Neural progenitor cell (in vitro differentiated cells): ENCODE measurements around the gene DLG3. TPM values are rescaled to one million over a fixed set of nuclear protein-coding genes. Genes with fewer than 3 reads are reported as not detected.
"Not testable (repeated sequence)": the region's sequence is repeated elsewhere in the genome, so short reads cannot be mapped to it uniquely, and the experiment has no call there.

Source experiments
- DNase-seq: peaks from one replicate; pipeline ENCODE4 v3.0.0-alpha.2; 2016; ENCODE audit warnings: low spot score
- H2AFZ ChIP-seq: fragments of 200-600 bp; sonication (generic); replicated peaks from 2 replicates; pipeline ENCODE4 v1.6.1; 2016; ENCODE audit warnings: antibody characterized with exemption
- H3F3A ChIP-seq: fragments of 200-600 bp; sonication (generic); 2 replicates; pipeline ENCODE4 v1.6.1; 2016; ENCODE audit warnings: antibody characterized with exemption, low read depth
- H3K27ac ChIP-seq: fragments of 200-600 bp; sonication (generic); 2 replicates; pipeline ENCODE4 v1.5.1; 2016; ENCODE audit warnings: mild to moderate bottlenecking
- H3K27me3 ChIP-seq: fragments of 200-600 bp; sonication (generic); 2 replicates; pipeline ENCODE4 v1.6.1; 2016; ENCODE audit warnings: mild to moderate bottlenecking, moderate library complexity
- H3K36me3 ChIP-seq: fragments of 200-600 bp; sonication (generic); 2 replicates; pipeline ENCODE4 v1.5.1; 2016
- H3K4me1 ChIP-seq: fragments of 200-600 bp; sonication (generic); 2 replicates; pipeline ENCODE4 v1.6.1; 2016; ENCODE audit warnings: mixed run types
- H3K4me2 ChIP-seq: fragments of 200-600 bp; sonication (generic); 2 replicates; pipeline ENCODE4 v1.6.1; 2016
- H3K4me3 ChIP-seq: fragments of 200-600 bp; sonication (generic); 2 replicates; pipeline ENCODE4 v1.5.1; 2016
- H3K79me2 ChIP-seq: fragments of 200-600 bp; sonication (generic); 2 replicates; pipeline ENCODE4 v1.6.1; 2016; ENCODE audit warnings: low read depth
- H3K9ac ChIP-seq: fragments of 200-600 bp; sonication (generic); 2 replicates; pipeline ENCODE4 v1.6.1; 2016
- H3K9me3 ChIP-seq: fragments of 200-600 bp; sonication (generic); 2 replicates; pipeline ENCODE4 v1.5.1; 2016; ENCODE audit warnings: low read depth
- H4K20me1 ChIP-seq: fragments of 200-600 bp; sonication (generic); 2 replicates; pipeline ENCODE4 v1.6.1; 2016; ENCODE audit warnings: low read depth
- H3K27ac Mint-ChIP-seq: 3 replicates; pipeline ENCODE4 v1.8.0; 2021; ENCODE audit warnings: mixed read lengths
- H3K27me3 Mint-ChIP-seq: 2 replicates; pipeline ENCODE4 v1.8.0; 2022; ENCODE audit warnings: low read depth, mild to moderate bottlenecking, inconsistent platforms, moderate library complexity, mixed read lengths; ENCODE audit not compliant: insufficient read depth
- H3K36me3 Mint-ChIP-seq: 3 replicates; pipeline ENCODE4 v1.8.0; 2021; ENCODE audit warnings: mixed read lengths
- H3K4me1 Mint-ChIP-seq: 3 replicates; pipeline ENCODE4 v1.8.0; 2021; ENCODE audit warnings: mixed read lengths
- H3K4me3 Mint-ChIP-seq: 3 replicates; pipeline ENCODE4 v1.8.0; 2021; ENCODE audit warnings: mild to moderate bottlenecking, moderate library complexity, mixed read lengths
- H3K9me3 Mint-ChIP-seq: 3 replicates; pipeline ENCODE4 v1.8.0; 2020; ENCODE audit warnings: mixed read lengths
- EZH2 ChIP-seq: fragments of 200-600 bp; sonication (generic); IDR thresholded peaks from 2 replicates; pipeline ENCODE4 v1.6.1; 2017; ENCODE audit warnings: antibody characterized with exemption, mild to moderate bottlenecking, moderate library complexity
- EZH2phosphoT487 ChIP-seq: fragments of 200-600 bp; sonication (generic); IDR thresholded peaks from 2 replicates; pipeline ENCODE4 v1.6.1; 2017; ENCODE audit warnings: antibody characterized with exemption
- total RNA-seq: library from RNA; depleted of rRNA; stranded (reverse); fragments of >200 nt; gene quantifications from 2 replicates; pipeline ENCODE4 v1.2.3, GENCODE V29; 2015; ENCODE audit warnings: low replicate concordance
- TF ChIP-seq, protein P1 (sequence below): fragments of 200-600 bp; sonication (generic); IDR thresholded peaks from 2 replicates; pipeline ENCODE4 v1.5.1; 2017; ENCODE audit warnings: antibody characterized with exemption, mild to moderate bottlenecking

Gene DLG3
- 68.0 and 90.5 TPM in 2 replicates for total RNA-seq

- Histone ChIP-seq H3K4me3 (peak within 1 kb of the TSS; percentile 44), H3K36me3 (no peaks in the 10 kb centered on the region), H3K79me2 (no peaks in the 10 kb centered on the region), H3K27ac (no peak within 1 kb of the TSS), H3K9ac (no peak within 1 kb of the TSS), H2AFZ (no peak within 1 kb of the TSS), H3K4me2 (peak within 1 kb of the TSS; percentile 67), H4K20me1 (no peaks in the 10 kb centered on the region), H3K4me1 (no peaks in the 10 kb centered on the region), H3K9me3 (no peaks in the 10 kb centered on the region), H3F3A (no peaks in the 10 kb centered on the region), H3K27me3 (peaks cover 32% of the 10 kb centered on the region)
- peak within 1 kb of the TSS; percentile 79 for H3K4me3 Mint-ChIP-seq
- DNase-seq, result peak; percentile 81
- peaks cover 11% of the 10 kb centered on the region for H3K9me3 Mint-ChIP-seq
- H3K27me3 Mint-ChIP-seq, result peaks cover 18% of the 10 kb centered on the region
- no peak for TF ChIP-seq EZH2
- TF ChIP-seq EZH2phosphoT487, result no peak
- TF ChIP-seq, protein P1, sequence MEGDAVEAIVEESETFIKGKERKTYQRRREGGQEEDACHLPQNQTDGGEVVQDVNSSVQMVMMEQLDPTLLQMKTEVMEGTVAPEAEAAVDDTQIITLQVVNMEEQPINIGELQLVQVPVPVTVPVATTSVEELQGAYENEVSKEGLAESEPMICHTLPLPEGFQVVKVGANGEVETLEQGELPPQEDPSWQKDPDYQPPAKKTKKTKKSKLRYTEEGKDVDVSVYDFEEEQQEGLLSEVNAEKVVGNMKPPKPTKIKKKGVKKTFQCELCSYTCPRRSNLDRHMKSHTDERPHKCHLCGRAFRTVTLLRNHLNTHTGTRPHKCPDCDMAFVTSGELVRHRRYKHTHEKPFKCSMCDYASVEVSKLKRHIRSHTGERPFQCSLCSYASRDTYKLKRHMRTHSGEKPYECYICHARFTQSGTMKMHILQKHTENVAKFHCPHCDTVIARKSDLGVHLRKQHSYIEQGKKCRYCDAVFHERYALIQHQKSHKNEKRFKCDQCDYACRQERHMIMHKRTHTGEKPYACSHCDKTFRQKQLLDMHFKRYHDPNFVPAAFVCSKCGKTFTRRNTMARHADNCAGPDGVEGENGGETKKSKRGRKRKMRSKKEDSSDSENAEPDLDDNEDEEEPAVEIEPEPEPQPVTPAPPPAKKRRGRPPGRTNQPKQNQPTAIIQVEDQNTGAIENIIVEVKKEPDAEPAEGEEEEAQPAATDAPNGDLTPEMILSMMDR, result no peak
- peaks cover 7% of the 10 kb centered on the region for H3K4me1 Mint-ChIP-seq
- H3K27ac Mint-ChIP-seq, result no peak within 1 kb of the TSS
- H3K36me3 Mint-ChIP-seq, result no peaks in the 10 kb centered on the region
These were observed at the start of gene DLG3 for GRCh38 chrX:70444326-70444945. DLG3 (plus strand) TSS chrX:70444835; CDS start chrX:70445202, 367 bp downstream.

DNA sequence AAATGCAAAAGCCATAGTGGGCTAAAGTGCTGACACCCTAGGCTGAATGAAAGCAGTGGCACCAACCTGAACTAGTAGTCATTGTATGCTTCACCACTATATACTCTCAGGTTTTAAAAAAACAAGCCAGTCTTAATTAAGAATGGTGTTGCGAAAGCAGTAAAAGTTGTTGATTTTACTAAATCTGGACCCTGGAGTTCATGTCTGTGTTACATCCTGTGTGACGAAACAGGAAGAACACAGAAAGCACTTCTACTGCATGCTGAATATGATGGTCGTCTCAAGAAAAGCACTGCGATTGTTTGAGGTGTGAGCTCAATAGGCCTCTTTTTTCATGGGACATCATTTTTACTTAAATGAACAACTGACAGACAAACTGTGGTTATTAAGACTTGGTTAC, 45.7 kb upstream of the DLG3 start:
- no peaks in the 10 kb centered on the region for H3K4me1 Mint-ChIP-seq
- Histone ChIP-seq H3K4me2 (no peak overlapping the region), H3K27ac (no peak overlapping the region), H3K4me1 (no peaks in the 10 kb centered on the region), H3K36me3 (peaks cover 5% of the 10 kb centered on the region), H3K9ac (no peak overlapping the region), H3K9me3 (no peaks in the 10 kb centered on the region), H2AFZ (no peak overlapping the region), H3K79me2 (no peaks in the 10 kb centered on the region), H3K4me3 (no peak overlapping the region), H3K27me3 (no peaks in the 10 kb centered on the region), H3F3A (no peaks in the 10 kb centered on the region), H4K20me1 (no peaks in the 10 kb centered on the region)
- no peaks in the 10 kb centered on the region for H3K27me3 Mint-ChIP-seq
- peaks cover 6% of the 10 kb centered on the region for H3K36me3 Mint-ChIP-seq
- H3K9me3 Mint-ChIP-seq, result peaks cover 2% of the 10 kb centered on the region
- DNase-seq, result no peak
- no peak overlapping the region for H3K4me3 Mint-ChIP-seq
- TF ChIP-seq, protein P1, result no peak
- no peak for TF ChIP-seq EZH2
- TF ChIP-seq EZH2phosphoT487, result no peak
- H3K27ac Mint-ChIP-seq, result no peak overlapping the region

DNA sequence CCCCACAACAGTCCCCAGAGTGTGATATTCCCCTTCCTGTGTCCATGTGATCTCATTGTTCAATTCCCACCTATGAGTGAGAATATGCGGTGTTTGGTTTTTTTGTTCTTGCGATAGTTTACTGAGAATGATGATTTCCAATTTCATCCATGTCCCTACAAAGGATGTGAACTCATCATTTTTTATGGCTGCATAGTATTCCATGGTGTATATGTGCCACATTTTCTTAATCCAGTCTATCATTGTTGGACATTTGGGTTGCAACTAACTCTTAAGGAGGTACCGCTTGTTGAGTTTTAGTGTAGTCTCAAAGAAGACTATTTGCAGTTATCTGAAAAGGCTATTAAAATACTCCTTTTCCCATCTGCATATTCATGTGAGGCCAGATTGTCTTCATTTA, 44.5 kb upstream of the DLG3 start:
- not testable (repeated sequence) for H3K27me3 Mint-ChIP-seq, H3K4me2 ChIP-seq, H3K4me3 ChIP-seq, H3K9me3 Mint-ChIP-seq, H3K9me3 ChIP-seq, H3K36me3 Mint-ChIP-seq, H3K36me3 ChIP-seq, H4K20me1 ChIP-seq, H3F3A ChIP-seq, DNase-seq, H3K4me1 ChIP-seq, H3K79me2 ChIP-seq, H3K27ac ChIP-seq, H3K4me1 Mint-ChIP-seq, H3K4me3 Mint-ChIP-seq, H2AFZ ChIP-seq, H3K27me3 ChIP-seq, H3K9ac ChIP-seq, H3K27ac Mint-ChIP-seq

DNA sequence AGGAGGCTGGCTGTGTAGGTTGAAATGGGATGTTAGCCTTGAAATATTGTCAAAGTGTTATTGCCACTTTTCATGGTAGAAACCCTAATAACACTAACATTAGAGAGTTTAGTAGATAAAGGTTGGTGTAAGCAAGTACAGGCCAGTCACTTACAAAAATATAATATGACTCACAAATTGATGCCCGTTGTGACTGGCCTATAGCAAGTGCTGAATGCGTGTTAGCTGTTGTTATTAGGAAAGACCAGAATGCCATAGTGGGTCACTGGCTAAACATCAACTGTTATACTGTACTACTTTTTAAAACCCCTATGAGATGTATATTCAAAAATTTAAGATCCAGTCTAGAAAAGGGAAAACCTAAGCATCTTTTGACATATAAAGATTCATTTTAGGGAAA, 41.9 kb upstream of the DLG3 start:
- H3K4me3 Mint-ChIP-seq, result no peak overlapping the region
- Histone ChIP-seq H3K4me2 (no peak overlapping the region), H2AFZ (no peak overlapping the region), H3K9ac (no peak overlapping the region), H3K4me1 (no peaks in the 10 kb centered on the region), H3F3A (no peaks in the 10 kb centered on the region), H4K20me1 (no peaks in the 10 kb centered on the region), H3K79me2 (no peaks in the 10 kb centered on the region), H3K9me3 (no peaks in the 10 kb centered on the region), H3K36me3 (no peaks in the 10 kb centered on the region), H3K27me3 (no peaks in the 10 kb centered on the region), H3K27ac (no peak overlapping the region), H3K4me3 (no peak overlapping the region)
- peaks cover 2% of the 10 kb centered on the region for H3K9me3 Mint-ChIP-seq
- DNase-seq, result no peak
- no peak overlapping the region for H3K27ac Mint-ChIP-seq
- peaks cover 2% of the 10 kb centered on the region for H3K27me3 Mint-ChIP-seq
- H3K36me3 Mint-ChIP-seq, result peaks cover 3% of the 10 kb centered on the region
- H3K4me1 Mint-ChIP-seq, result no peaks in the 10 kb centered on the region
- TF ChIP-seq EZH2 (no peak), EZH2phosphoT487 (no peak)
- TF ChIP-seq, protein P1, result no peak
